Left ventricle myocardium inferior (tissue), 1 donor: Measurements from ENCODE around the gene ZFP30. TPM values are rescaled to one million over a fixed set of nuclear protein-coding genes. Genes with fewer than 3 reads are reported as not detected.

Experiments
- DNase-seq: peaks from one replicate; pipeline ENCODE4 v3.0.0-alpha.2; 2020
- H3K27ac ChIP-seq: fragments of 200-600 bp; replicated peaks from 2 replicates; pipeline ENCODE4 v1.8.0; 2021
- H3K27me3 ChIP-seq: fragments of 200-600 bp; 2 replicates; pipeline ENCODE4 v1.8.0; 2021; ENCODE audit warnings: low read depth
- H3K36me3 ChIP-seq: fragments of 200-600 bp; 2 replicates; pipeline ENCODE4 v1.8.0; 2021
- H3K4me1 ChIP-seq: fragments of 200-600 bp; 2 replicates; pipeline ENCODE4 v1.8.0; 2021
- H3K4me3 ChIP-seq: fragments of 200-600 bp; 2 replicates; pipeline ENCODE4 v1.8.0; 2021; ENCODE audit warnings: mild to moderate bottlenecking, moderate library complexity
- H3K9me3 ChIP-seq: fragments of 200-600 bp; replicated peaks from 2 replicates; pipeline ENCODE4 v1.8.0; 2021
- CTCF ChIP-seq: fragments of 200-600 bp; IDR thresholded peaks from 2 replicates; pipeline ENCODE4 v1.8.0; 2021; ENCODE audit warnings: antibody characterized with exemption, mild to moderate bottlenecking, borderline replicate concordance
- intact Hi-C: fragments of 100-400 bp; cut with micrococcal nuclease; formaldehyde crosslinking; loops from one replicate; pipeline ENCODE4 v1.11.0; 2022
- total RNA-seq: library from RNA; stranded (reverse); fragmentation: NEBNext Ultra II Directional; extraction: Animal tissue kit (Norgen Biotek cat#: 25700); gene quantifications from one replicate; pipeline ENCODE4 v1.2.1, GENCODE V29; 2021
- donor health status: DM: no; HTN: yes; CAD: no; lungs with severe emphysema.

ZFP30 gene
- total RNA-seq, 1 donor from 2014 or later, result 7.7 TPM

- TF ChIP-seq CTCF, result no peak
- DNase-seq, result no peak
- Histone ChIP-seq H3K27ac (peak overlapping the region; percentile 94), H3K9me3 (peaks cover 1% of the 10 kb centered on the region), H3K4me3 (peak overlapping the region; percentile 75), H3K36me3 (peaks cover 13% of the 10 kb centered on the region), H3K27me3 (no peaks in the 10 kb centered on the region), H3K4me1 (peaks cover 43% of the 10 kb centered on the region)
- intact Hi-C loops, result no loop called here
Observed at GRCh38 chr19:37654118-37654517, 1.1 kb downstream of the ZFP30 start.

DNA sequence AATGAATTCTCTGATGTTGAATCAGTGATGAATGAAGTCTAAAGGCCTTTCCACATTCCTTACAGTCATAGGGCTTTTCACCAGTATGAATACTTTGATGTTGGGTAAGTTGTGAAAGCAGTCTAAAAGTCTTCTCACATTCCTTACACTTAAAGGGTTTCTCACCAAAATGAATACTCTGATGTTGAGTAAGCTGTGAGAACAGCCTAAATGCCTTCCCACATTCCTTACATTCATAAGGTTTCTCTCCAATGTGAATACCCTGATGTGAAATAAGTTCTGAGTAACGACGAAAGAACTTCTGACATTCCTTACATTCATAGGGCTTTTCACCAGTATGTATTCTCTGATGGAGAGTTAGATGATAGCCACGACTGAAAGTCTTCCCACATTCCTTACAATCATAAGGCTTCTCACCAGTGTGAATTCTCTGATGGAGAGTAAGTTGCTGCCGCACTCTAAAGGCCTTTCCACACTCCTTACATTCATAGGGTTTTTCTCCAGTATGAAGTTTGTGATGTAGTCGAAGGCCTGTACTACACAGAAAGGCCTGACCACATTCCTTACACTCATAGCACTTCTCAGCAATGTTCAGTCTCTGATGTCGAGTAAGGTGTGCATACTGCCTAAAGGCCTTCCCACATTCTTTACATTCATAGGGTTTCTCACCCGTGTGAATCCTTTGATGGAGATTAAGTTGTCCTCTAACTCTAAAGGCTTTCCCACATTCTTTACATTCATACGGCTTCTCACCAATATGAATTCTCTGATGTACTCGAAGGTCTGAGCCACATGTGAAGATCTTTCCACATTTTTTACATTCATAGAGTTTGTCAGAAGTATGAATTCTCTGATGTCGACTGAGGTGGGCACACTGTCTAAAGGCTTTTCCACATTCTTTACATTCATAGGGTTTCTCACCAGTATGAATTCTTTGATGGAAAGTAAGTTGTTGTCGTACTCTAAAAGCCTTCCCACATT is 19.9 kb downstream of the ZFP30 start:
- H3K27ac ChIP-seq, result no peak overlapping the region
- no peak for DNase-seq
- TF ChIP-seq CTCF, result no peak
- peaks cover 74% of the 10 kb centered on the region for H3K36me3 ChIP-seq
- no peak overlapping the region for H3K4me3 ChIP-seq
- no peaks in the 10 kb centered on the region for H3K4me1 ChIP-seq
- H3K9me3 ChIP-seq, result peaks cover 100% of the 10 kb centered on the region
- intact Hi-C loops, result no loop called here
- no peaks in the 10 kb centered on the region for H3K27me3 ChIP-seq

- Histone ChIP-seq H3K4me3 (peak overlapping the region; percentile 89), H3K27ac (peak overlapping the region; percentile 92), H3K27me3 (no peaks in the 10 kb centered on the region), H3K9me3 (no peaks in the 10 kb centered on the region), H3K4me1 (peaks cover 31% of the 10 kb centered on the region), H3K36me3 (peaks cover 31% of the 10 kb centered on the region)
- TF ChIP-seq CTCF, result no peak
- intact Hi-C loops, result no loop called here
- DNase-seq, result peak; percentile 66
Observed at GRCh38 chr19:37594982-37595382, 60.3 kb downstream of the ZFP30 start.

GRCh38 chr19:37594304-37594981 is 60.8 kb downstream of the ZFP30 start, which contains the start of the genes ZNF540 and ZNF571:
Gene ZNF540 (plus strand): TSS chr19:37594876. CDS start chr19:37598448, 3,572 bp downstream.
Gene ZNF571 (minus strand): TSS chr19:37594792. CDS start chr19:37586676, 8,116 bp downstream.
- Histone ChIP-seq H3K27me3 (no peaks in the 10 kb centered on the region), H3K4me1 (peaks cover 31% of the 10 kb centered on the region), H3K4me3 (peak within 1 kb of the TSS; percentile 89), H3K9me3 (no peaks in the 10 kb centered on the region), H3K36me3 (peaks cover 26% of the 10 kb centered on the region), H3K27ac (peak within 1 kb of the TSS; percentile 92)
- intact Hi-C loops, result no loop called here
- TF ChIP-seq CTCF, result no peak
- DNase-seq, result peak; percentile 95

GRCh38 chr19:37593996-37594303 is 61.3 kb downstream of the ZFP30 start:
- Histone ChIP-seq H3K9me3 (no peaks in the 10 kb centered on the region), H3K4me3 (peak overlapping the region; percentile 89), H3K27me3 (no peaks in the 10 kb centered on the region), H3K27ac (peak overlapping the region; percentile 92), H3K36me3 (peaks cover 21% of the 10 kb centered on the region), H3K4me1 (peaks cover 31% of the 10 kb centered on the region)
- no peak for DNase-seq
- no peak for TF ChIP-seq CTCF
- intact Hi-C loops, result no loop called here
